Aorta (tissue), 5 donors: ENCODE data around the gene ST7. TPM values are rescaled to one million over a fixed set of nuclear protein-coding genes. Genes with fewer than 3 reads are reported as not detected.
"Not testable (repeated sequence)": the region's sequence is repeated elsewhere in the genome, so short reads cannot be mapped to it uniquely, and the experiment has no call there.

Experiments used
- ATAC-seq: fragments of 200-7000 bp; cut with Tn5 transposase; one replicate; pipeline ENCODE4 v1.9.1; 2022; ENCODE audit warnings: moderate library complexity; ENCODE audit not compliant: low FRiP score
- DNase-seq, 2 donors: peaks; one replicate each; pipeline ENCODE4 v3.0.0-alpha.2; 2020
- H3K27ac ChIP-seq, 2 donors: one replicate each; pipeline ENCODE4 v1.5.1; 2013; ENCODE audit warnings: low read length in 2 of 2, mild to moderate bottlenecking in 2 of 2, moderate library complexity in 2 of 2, control low read depth in 1 of 2, inconsistent platforms in 1 of 2, low read depth in 1 of 2
- H3K27me3 ChIP-seq, 2 donors: one replicate each; pipeline ENCODE4 v1.6.1; 2013; ENCODE audit warnings: control low read depth in 1 of 2, low read length in 1 of 2, mild to moderate bottlenecking in 1 of 2, moderate library complexity in 1 of 2; ENCODE audit not compliant: insufficient read depth in 2 of 2, control insufficient read depth in 1 of 2
- H3K36me3 ChIP-seq, 2 donors: one replicate each; pipeline ENCODE4 v1.6.1; 2013; ENCODE audit warnings: control low read depth in 1 of 2, low read length in 1 of 2, mild to moderate bottlenecking in 1 of 2; ENCODE audit not compliant: insufficient read depth in 2 of 2, control insufficient read depth in 1 of 2
- H3K4me1 ChIP-seq, 2 donors: one replicate each; pipeline ENCODE4 v1.6.1; 2013; ENCODE audit warnings: low read length in 2 of 2, control low read depth in 1 of 2, mild to moderate bottlenecking in 1 of 2, moderate library complexity in 1 of 2; ENCODE audit not compliant: insufficient read depth in 2 of 2, control insufficient read depth in 1 of 2
- H3K4me3 ChIP-seq, 2 donors: one replicate each; pipeline ENCODE4 v1.5.1; 2013; ENCODE audit warnings: low read length in 2 of 2, control low read depth in 1 of 2, mild to moderate bottlenecking in 1 of 2
- H3K9me3 ChIP-seq: one replicate; pipeline ENCODE4 v1.6.1; 2013; ENCODE audit warnings: mild to moderate bottlenecking, low read length; ENCODE audit not compliant: control insufficient read depth
- WGBS, 2 donors: extraction: QIAGEN DNeasy Blood & Tissue Kit; methylation state at CpG; one replicate each; pipeline ENCODE4 v1.1.7; 2013; 5-methylcytosine and 5-hydroxymethylcytosine counted together
- intact Hi-C, 2 donors: fragments of 100-400 bp; cut with DNase I; formaldehyde crosslinking; loops; one replicate each; pipeline versions ENCODE4 v1.14.2 to v1.15.0; 2022
- polyA plus RNA-seq, 2 donors: library from polyadenylated mRNA; stranded (reverse); fragments of 200-250 nt; gene quantifications; one replicate each; pipeline ENCODE4 v1.2.3, GENCODE V29; 2013
- total RNA-seq, 2 donors: library from RNA; stranded (reverse); fragmentation: NEBNext Ultra II Directional; extraction: Animal tissue kit (Norgen Biotek cat#: 25700); gene quantifications; one replicate each; pipeline ENCODE4 v1.2.1, GENCODE V29; 2021
- donor health status: healthy with polysubstance abuse.
- donor health status: Bipolar disorder and iron deficiency.
- donor health status: DM: no; HTN: no; CAD: no.
- donor health status: DM: no; HTN: no; CAD: no.
- donor health status: DM: yes; HTN: yes; CAD: no.

The ST7 gene
- total and polyA plus RNA-seq, 4 donors, result 24.2 to 35.3 (median 31.9) TPM

DNA sequence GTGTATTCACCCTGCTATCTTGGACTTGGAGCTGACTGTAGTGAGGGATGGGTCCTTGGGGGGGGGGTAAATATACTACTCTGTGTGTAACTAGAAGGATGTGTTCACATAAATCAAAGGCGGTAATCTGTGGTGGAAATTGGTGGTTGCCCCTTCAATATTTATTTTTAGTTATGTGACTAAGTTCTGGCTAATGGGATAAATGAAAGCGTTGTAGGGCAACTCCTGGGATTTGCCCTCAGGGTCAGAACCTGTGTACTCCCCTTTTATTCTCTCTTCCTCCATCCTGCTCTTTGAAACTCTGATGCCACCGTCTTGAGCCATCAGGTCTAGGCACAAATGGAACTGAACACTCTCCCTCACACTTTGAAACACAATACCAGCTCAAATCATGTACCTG lies 24.3 kb upstream of the ST7 start:
- Histone ChIP-seq H3K27me3 (no peaks in the 10 kb centered on the region), H3K36me3 (no peaks in the 10 kb centered on the region), H3K9me3 (no peaks in the 10 kb centered on the region), H3K27ac (no peak overlapping the region), H3K4me1 (no peaks in the 10 kb centered on the region), H3K4me3 (no peak overlapping the region)
- DNase-seq (no peak), ATAC-seq (no peak)
- intact Hi-C loops, result no loop called here
- WGBS, 2 donors, result 49 to 64% methylated on average over 3 of the region's 3 CpGs

DNA sequence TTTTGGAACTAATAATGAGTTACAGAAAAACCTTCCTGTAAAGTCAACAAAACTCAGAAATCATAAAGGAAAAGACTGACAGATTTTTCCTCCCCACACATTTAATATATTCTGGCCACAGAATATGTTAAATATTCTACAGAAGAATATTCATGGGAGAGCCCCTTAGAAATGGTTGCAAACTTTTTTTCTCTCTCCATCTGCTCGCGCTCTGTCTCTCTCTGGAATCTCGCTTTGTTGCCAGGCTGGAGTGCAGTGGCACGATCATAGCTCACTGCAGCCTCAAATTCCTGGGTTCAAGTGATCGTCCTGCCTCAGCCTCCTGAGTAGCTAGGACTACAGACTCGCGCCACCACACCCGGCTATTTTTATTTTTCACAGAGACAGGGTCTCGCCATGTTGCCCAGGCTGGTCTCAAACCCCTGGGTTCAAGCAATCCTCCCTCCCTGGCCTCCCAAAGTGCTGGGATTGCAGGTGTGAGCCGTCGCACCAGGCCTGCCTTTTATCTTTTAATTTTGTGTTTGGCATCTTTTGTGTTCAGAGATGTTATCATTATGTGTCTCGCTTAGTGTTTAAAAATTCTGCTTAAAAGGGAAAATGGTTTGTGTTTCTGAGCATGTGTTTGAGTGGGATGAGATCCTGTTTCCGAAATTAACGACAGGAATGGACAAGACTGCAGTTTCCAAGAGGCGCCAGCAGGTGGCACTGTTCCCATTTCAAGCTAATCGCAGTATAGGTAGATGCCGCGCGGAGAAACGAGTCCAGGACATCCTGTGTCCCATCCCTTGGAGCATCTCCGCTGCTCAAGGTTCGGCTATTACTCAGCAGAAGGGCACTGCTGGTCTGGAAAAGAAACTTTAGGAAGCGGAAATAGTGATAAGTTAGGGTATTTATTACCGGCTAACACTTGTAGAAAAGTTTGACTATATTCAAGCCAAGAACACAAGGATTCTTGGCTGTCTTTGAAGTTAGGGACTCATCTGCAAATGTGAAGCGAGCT lies 23.1 kb upstream of the ST7 start:
- DNase-seq (peak; percentile 85 to 94), ATAC-seq (peak; percentile 89)
- no peak overlapping the region for H3K27ac ChIP-seq
- no peaks in the 10 kb centered on the region for H3K4me1 ChIP-seq
- no peaks in the 10 kb centered on the region for H3K27me3 ChIP-seq
- H3K9me3 ChIP-seq, result no peaks in the 10 kb centered on the region
- H3K36me3 ChIP-seq, result no peaks in the 10 kb centered on the region
- WGBS, 2 donors, result 24 to 27% methylated on average over 25 of the region's 25 CpGs
- H3K4me3 ChIP-seq, result no peak overlapping the region
- intact Hi-C loops, result loop anchor here (2.0 to 10.0 kb wide), 4 partner anchors 55 to 455 kb away; no protein-coding TSS in a partner anchor

DNA sequence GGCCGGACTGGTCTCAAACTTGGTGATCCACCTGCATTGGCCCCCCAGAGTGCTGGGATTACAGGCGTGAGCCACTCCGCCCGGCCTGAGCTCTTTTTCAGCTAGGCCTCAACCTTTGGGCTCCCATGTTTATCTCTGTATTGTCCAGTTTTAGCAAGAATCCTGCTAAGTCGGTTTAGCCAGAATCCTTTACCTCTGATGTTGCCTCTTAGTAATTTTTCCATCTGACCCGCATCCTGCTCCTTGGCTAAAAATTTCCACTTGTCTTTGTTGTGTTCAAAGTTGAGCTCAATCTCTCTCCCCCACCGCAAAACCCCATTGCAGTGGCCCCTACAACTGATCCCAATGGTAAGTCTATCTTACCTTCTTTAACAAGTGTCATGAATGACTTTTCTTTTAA lies 20.7 kb upstream of the ST7 start:
- Histone ChIP-seq H3K9me3 (no peaks in the 10 kb centered on the region), H3K36me3 (no peaks in the 10 kb centered on the region), H3K27ac (no peak overlapping the region), H3K4me3 (no peak overlapping the region), H3K27me3 (no peaks in the 10 kb centered on the region), H3K4me1 (no peaks in the 10 kb centered on the region)
- ATAC-seq, result no peak
- 97 to 98% methylated on average over 7 of the region's 7 CpGs for WGBS, 2 donors
- intact Hi-C loops, result loop anchor here (10.0 kb wide), 2 partner anchors 52 to 452 kb away; no protein-coding TSS in a partner anchor
- no peak for DNase-seq

DNA sequence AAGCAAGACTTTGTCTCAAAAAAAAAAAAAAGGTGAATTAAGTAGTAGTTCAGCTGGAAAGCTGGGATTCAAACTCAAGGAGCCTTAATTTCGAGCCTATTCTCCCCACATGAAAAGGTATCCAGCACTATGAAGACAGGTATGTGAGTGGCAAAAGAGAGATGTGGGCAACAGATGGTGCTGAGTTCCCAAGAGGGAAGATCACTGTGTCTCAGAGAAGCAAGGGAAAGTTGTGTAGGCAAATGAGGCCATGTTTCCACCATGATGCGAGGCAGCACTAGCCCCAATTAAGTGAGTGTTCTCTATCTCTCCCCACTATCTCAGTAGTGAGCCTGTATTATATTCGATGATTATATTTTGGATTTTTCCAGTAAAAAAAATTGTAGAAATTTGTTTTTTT lies 19.8 kb upstream of the ST7 start:
- H3K9me3 ChIP-seq, result no peaks in the 10 kb centered on the region
- no peak for ATAC-seq
- no peak overlapping the region for H3K27ac ChIP-seq
- 79 to 96% methylated on average over 3 of the region's 3 CpGs for WGBS, 2 donors
- H3K4me1 ChIP-seq, result no peaks in the 10 kb centered on the region
- H3K36me3 ChIP-seq, result no peaks in the 10 kb centered on the region
- H3K27me3 ChIP-seq, result no peaks in the 10 kb centered on the region
- intact Hi-C loops, result loop anchor here (10.0 kb wide), 2 partner anchors 51 to 451 kb away; no protein-coding TSS in a partner anchor
- H3K4me3 ChIP-seq, result no peak overlapping the region
- no peak for DNase-seq

DNA sequence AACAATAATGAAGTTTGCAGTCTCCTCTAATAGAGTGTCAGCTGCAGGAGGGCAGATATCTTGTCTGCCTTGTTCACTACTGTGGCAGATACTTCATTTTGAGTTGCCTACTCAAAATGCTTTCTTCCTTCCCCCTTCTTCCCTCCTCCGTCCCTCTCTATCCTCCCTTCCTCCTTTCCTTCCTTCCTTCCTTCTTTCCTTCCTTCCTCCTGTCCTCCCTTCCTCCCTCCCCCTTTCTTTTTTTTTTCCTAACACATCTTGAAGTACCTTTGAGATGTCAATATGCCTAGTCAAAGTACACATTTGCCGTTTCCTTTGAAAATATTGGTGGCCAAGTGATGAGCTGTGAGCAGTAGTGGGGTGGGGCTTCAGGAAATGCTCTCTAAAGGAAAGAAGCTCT lies 18.7 kb upstream of the ST7 start:
- intact Hi-C loops, result loop anchor here (10.0 kb wide), 2 partner anchors 50 to 450 kb away; no protein-coding TSS in a partner anchor
- H3K36me3 ChIP-seq, result no peaks in the 10 kb centered on the region
- H3K27ac ChIP-seq, result no peak overlapping the region
- H3K4me1 ChIP-seq, result no peaks in the 10 kb centered on the region
- no peak overlapping the region for H3K4me3 ChIP-seq
- H3K27me3 ChIP-seq, result no peaks in the 10 kb centered on the region
- 78 to 89% methylated on average over 2 of the region's 2 CpGs for WGBS, 2 donors
- DNase-seq (no peak), ATAC-seq (no peak)
- H3K9me3 ChIP-seq, result no peaks in the 10 kb centered on the region

DNA sequence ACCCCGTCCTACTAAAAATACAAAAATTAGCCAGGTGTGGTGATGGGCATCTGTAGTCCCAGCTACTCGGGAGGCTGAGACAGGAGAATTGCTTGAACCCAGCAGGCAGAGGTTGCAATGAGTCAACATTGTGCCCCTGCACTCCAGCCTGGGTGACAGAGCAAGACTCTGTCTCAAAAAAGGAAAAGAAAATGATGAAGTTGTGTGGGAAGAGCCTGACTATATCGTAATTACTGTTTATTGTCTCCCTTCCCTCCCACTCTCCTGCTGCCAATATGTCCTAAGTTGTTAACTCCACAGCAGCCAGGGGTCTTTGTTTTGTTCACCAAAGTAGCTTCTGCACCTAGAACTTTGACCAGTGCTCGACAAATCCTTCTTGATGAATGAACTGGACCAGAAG lies 16.5 kb upstream of the ST7 start:
- intact Hi-C loops, result loop anchor here (10.0 kb wide), 2 partner anchors 48 to 448 kb away; no protein-coding TSS in a partner anchor
- 75 to 85% methylated on average over 4 of the region's 4 CpGs for WGBS, 2 donors
- H3K36me3 ChIP-seq, H3K4me3 ChIP-seq, H3K27me3 ChIP-seq, ATAC-seq, DNase-seq, H3K9me3 ChIP-seq, H3K27ac ChIP-seq, H3K4me1 ChIP-seq: not testable (repeated sequence)

DNA sequence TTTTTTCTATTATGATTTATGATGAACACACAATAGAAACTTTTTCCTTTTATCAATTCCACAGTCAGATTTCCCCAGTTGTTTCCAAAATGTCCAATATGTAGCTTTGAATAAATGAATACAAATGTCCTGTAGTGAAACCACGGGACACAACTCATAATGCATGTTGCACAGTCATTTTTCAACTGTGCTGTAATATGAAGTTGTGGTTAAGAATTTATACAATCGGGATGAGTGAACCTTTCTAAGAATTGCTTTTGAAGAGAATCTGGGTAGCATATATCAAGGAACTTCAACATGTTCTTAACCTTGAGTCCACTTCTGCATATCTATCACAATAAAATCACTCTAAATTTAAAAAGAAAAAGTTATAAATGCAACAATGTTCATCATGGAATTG lies 14.6 kb upstream of the ST7 start:
- 90 to 97% methylated on average over 2 of the region's 2 CpGs for WGBS, 2 donors
- Histone ChIP-seq H3K27me3 (no peaks in the 10 kb centered on the region), H3K36me3 (no peaks in the 10 kb centered on the region), H3K4me1 (no peaks in the 10 kb centered on the region), H3K9me3 (no peaks in the 10 kb centered on the region), H3K4me3 (no peak overlapping the region), H3K27ac (no peak overlapping the region)
- DNase-seq, result no peak
- ATAC-seq, result no peak
- intact Hi-C loops, result loop anchor here (10.0 kb wide), 2 partner anchors 46 to 446 kb away; no protein-coding TSS in a partner anchor

DNA sequence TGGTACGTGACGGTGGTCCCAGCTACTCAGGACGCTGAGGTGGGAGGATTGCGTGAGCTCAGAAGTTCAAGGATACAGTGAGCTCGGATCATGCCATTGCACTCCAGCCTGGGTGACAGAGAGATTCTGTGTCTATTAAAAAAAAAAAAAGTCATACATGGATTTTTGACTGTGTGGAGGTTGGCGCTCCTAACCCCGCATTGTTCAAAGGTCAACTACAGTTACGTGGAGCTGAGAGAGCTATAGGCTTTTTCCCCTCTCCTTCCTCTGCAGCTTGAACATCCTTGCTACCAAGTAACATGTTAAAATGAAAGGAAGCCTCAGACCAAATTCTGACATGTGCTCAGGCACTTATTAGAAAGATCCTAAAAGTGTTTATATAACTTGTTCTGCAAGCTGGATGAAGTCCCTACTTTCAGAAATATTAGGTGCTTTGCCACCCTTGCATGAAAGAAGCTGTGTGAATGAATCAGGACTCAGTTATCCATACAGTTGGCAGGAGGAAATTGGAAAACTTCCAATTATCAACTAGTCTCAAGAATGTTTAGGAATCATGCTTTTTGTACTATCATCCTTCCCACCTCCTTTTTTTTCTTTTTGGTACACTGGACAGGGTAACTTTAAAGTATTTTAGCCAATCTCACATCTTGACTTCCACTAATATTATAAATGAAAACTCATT lies 12.5 kb upstream of the ST7 start:
- no peaks in the 10 kb centered on the region for H3K9me3 ChIP-seq
- no peak overlapping the region for H3K4me3 ChIP-seq
- no peaks in the 10 kb centered on the region for H3K4me1 ChIP-seq
- no peak overlapping the region for H3K27ac ChIP-seq
- no peaks in the 10 kb centered on the region for H3K27me3 ChIP-seq
- no peak for ATAC-seq
- no peak for DNase-seq
- intact Hi-C loops, result no loop called here
- H3K36me3 ChIP-seq, result no peaks in the 10 kb centered on the region
- WGBS, 2 donors, result 83 to 84% methylated on average over 8 of the region's 8 CpGs
